ENCODE measurements around the gene RPS19BP1. TPM values are rescaled to one million over a fixed set of nuclear protein-coding genes. Genes with fewer than 3 reads are reported as not detected.

RPS19BP1 gene
- total RNA-seq, 2 experiments from 2014 or later, result 66.5 to 71.4 TPM

DNA sequence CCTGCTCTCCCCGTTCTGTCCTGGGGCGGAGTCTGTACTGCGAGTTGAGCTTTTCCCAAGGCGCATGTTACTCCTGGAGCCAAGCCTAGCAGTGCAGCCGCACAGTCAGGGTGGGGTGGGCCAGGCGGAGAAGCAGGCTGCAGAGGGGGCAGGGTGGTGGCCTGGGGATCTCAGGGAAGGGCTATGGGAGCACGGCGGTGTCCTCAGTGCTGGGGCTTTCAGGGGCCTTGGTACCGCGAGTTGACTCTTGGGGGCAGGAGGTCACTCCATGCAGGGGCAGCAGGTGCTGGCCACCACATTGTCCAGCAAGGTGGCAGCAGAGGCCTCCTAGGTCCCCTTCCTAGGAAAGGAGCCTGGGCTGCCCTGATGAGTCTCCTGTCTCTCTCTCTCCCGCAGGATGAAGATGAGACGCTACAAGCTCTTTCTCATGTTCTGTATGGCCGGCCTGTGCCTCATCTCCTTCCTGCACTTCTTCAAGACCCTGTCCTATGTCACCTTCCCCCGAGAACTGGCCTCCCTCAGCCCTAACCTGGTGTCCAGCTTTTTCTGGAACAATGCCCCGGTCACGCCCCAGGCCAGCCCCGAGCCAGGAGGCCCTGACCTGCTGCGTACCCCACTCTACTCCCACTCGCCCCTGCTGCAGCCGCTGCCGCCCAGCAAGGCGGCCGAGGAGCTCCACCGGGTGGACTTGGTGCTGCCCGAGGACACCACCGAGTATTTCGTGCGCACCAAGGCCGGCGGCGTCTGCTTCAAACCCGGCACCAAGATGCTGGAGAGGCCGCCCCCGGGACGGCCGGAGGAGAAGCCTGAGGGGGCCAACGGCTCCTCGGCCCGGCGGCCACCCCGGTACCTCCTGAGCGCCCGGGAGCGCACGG is 45.4 kb downstream of the RPS19BP1 start:
- POLR2A ChIA-PET, result no interaction called here

DNA sequence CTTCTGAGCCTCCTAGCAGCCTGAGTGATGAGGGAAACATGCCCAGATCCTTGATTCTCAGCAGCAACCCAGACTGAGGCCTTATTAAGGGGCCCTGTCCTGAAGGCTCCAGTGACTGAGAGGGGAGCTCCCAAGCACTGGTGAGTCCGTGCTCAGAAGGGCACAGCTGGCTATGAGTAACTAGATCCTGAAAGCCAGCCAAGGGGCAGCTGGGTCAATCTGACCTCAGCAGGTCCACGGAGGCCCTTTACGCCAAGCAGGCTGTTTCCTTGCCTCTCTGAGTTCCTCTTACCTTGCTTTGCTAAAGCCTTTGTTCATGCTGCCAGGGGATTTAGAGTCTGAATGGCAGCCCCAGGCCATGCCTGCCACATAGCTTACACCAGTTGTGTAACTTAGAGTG is 49.8 kb downstream of the RPS19BP1 start:
- POLR2A ChIA-PET, result interaction anchor here (1.6 kb wide), 1 partner anchor 38 kb away, joined by 4 read pairs; the partner anchor contains the start of gene ATF4
- no peak for ATAC-seq (ENCODE audit: low read depth)
- H3K27me3 Mint-ChIP-seq, result no peaks in the 10 kb centered on the region

More for the DNA sequence above, 45.4 kb downstream of the RPS19BP1 start:
- peaks cover 4% of the 10 kb centered on the region for H3K4me1 Mint-ChIP-seq
- no peaks in the 10 kb centered on the region for H3K36me3 Mint-ChIP-seq
- no peak overlapping the region for H3K4me3 Mint-ChIP-seq
- no peak for DNase-seq
- H3K9me3 Mint-ChIP-seq, result no peaks in the 10 kb centered on the region
- H3K27me3 Mint-ChIP-seq, result no peaks in the 10 kb centered on the region
- no peak for ATAC-seq (ENCODE audit: low read depth)
- no peak overlapping the region for H3K27ac Mint-ChIP-seq

DNA sequence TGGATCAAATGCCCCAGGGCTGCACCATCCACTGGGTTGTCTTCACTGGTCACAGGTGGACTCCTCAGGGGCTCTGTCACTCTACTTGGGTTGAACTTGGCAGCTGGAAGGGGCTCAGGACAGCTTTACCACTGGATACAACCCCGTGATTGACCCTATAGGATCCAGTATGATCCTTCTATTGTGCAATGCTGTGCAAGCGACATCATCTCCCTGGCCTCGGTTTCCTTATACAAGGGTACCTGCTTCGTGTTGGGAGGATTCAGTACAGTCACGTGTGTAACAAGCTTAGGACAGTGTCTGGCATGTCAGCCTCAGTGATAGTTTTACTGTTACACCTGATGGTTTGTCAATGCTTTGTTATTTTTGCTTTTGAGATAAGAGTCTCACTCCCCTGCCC is 51.0 kb downstream of the RPS19BP1 start:
- no peaks in the 10 kb centered on the region for H3K27me3 Mint-ChIP-seq
- DNase-seq, result no peak
- POLR2A ChIA-PET, result interaction anchor here (1.6 kb wide), 1 partner anchor 39 kb away, joined by 4 read pairs; the partner anchor contains the start of gene ATF4
- no peaks in the 10 kb centered on the region for H3K9me3 Mint-ChIP-seq
- H3K4me1 Mint-ChIP-seq, result no peaks in the 10 kb centered on the region
- no peak for ATAC-seq (ENCODE audit: low read depth)
- no peak overlapping the region for H3K27ac Mint-ChIP-seq
- H3K4me3 Mint-ChIP-seq, result no peak overlapping the region
- H3K36me3 Mint-ChIP-seq, result no peaks in the 10 kb centered on the region

More for the DNA sequence above, 49.8 kb downstream of the RPS19BP1 start:
- no peak for DNase-seq
- Mint-ChIP-seq H3K4me1 (no peaks in the 10 kb centered on the region), H3K27ac (no peak overlapping the region), H3K4me3 (no peak overlapping the region), H3K9me3 (no peaks in the 10 kb centered on the region), H3K36me3 (no peaks in the 10 kb centered on the region)

DNA sequence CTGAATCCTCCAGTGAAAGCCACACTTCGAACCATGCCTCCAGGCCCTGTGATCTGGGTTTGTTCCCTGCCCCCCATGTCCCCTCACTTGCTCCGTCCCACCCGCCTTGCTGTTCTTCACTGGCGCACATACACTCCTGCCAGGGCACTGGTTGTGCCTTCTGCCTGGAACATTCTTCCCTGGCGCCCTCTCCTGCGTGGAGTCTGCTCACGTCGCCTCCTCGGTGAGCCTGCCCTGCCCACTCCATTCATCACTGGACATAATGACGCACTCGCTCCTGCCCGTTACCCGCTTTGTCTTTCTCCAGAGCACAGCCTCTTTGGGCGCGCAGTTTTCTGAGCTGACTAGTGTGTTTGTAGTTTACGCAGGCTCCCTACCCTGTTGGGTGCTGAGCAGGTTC is 51.5 kb downstream of the RPS19BP1 start:
- no peaks in the 10 kb centered on the region for H3K9me3 Mint-ChIP-seq
- no peak overlapping the region for H3K4me3 Mint-ChIP-seq
- no peak overlapping the region for H3K27ac Mint-ChIP-seq
- no peaks in the 10 kb centered on the region for H3K27me3 Mint-ChIP-seq
- no peak for ATAC-seq (ENCODE audit: low read depth)
- no peak for DNase-seq
- no peaks in the 10 kb centered on the region for H3K36me3 Mint-ChIP-seq
- H3K4me1 Mint-ChIP-seq, result no peaks in the 10 kb centered on the region
- POLR2A ChIA-PET, result no interaction called here

DNA sequence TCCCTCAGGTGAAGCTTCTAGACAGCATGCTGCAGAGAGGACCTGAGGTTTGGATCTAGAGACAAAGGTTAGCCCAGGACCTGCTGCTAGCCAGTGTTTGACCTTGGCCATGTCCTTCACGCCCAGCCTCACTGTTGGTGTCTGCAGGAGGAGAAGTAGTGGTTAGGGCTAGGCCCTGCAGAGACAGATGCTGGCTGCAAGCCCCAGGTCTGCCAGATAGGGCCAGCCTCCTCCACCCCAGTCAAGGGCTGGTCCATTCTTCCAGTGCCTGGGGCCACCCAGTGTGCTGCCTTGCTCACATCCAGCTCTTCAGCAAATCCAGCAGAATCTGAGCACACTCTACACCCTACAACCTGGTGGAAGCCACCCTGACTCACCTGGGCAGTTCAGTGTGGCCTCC is 52.0 kb downstream of the RPS19BP1 start:
- Mint-ChIP-seq H3K4me3 (no peak overlapping the region), H3K36me3 (no peaks in the 10 kb centered on the region), H3K9me3 (no peaks in the 10 kb centered on the region), H3K4me1 (no peaks in the 10 kb centered on the region), H3K27me3 (no peaks in the 10 kb centered on the region), H3K27ac (no peak overlapping the region)
- DNase-seq (no peak), ATAC-seq (ENCODE audit: low read depth) (no peak)
- POLR2A ChIA-PET, result no interaction called here

DNA sequence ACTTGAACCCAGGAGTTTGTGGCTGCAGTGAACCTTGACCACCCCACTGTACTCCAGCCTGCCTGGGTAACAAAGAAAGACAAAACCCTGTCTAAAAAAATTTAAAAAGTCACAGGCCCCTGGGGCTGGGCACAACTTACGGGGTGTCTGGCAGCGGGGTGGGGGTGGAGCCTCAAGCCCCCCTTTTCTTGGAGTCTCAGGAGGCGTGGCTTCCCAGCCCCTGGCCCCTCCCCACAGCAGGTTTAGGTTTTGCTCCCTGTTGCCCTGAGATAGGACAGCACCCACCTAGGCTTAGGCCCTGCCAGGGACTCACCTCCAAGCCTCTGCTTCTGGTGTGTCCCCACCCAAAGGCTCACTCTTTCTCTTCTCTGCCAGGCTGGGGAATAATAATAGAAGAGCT is 53.3 kb downstream of the RPS19BP1 start:
- POLR2A ChIA-PET, result no interaction called here
- DNase-seq (no peak), ATAC-seq (ENCODE audit: low read depth) (no peak)
- Mint-ChIP-seq H3K27me3 (no peaks in the 10 kb centered on the region), H3K4me1 (no peaks in the 10 kb centered on the region), H3K36me3 (no peaks in the 10 kb centered on the region), H3K4me3 (no peak overlapping the region), H3K9me3 (no peaks in the 10 kb centered on the region), H3K27ac (no peak overlapping the region)

Other genes starting within 250 kb of the RPS19BP1 start
- gene RPL3, start 213.1 kb downstream of the RPS19BP1 start, total RNA-seq, result 1,000 to 10,000 TPM; 1,927 to 2,015 TPM
- gene SYNGR1, start 182.8 kb downstream of the RPS19BP1 start, total RNA-seq, result 10 to 100 TPM; 27.1 to 31.6 TPM
- 10 to 100 TPM; 37.4 to 39.9 TPM for gene TAB1, start 133.0 kb downstream of the RPS19BP1 start, total RNA-seq
- gene MGAT3, start 75.7 kb downstream of the RPS19BP1 start, total RNA-seq, result 1 to 10 TPM; 7.0 to 7.2 TPM
- 10 to 100 TPM; 33.9 to 40.0 TPM for gene MIEF1, start 30.5 kb downstream of the RPS19BP1 start, total RNA-seq
- 100 to 1,000 TPM; 413 to 424 TPM for gene ATF4, start 12.2 kb downstream of the RPS19BP1 start, total RNA-seq
- 10 to 100 TPM; 17.3 to 19.0 TPM for gene CACNA1I, start 38.0 kb upstream of the RPS19BP1 start, total RNA-seq